Measurements from ENCODE around the gene TCAF2. TPM values are rescaled to one million over a fixed set of nuclear protein-coding genes. Genes with fewer than 3 reads are reported as not detected.
"Not testable (repeated sequence)": the region's sequence is repeated elsewhere in the genome, so short reads cannot be mapped to it uniquely, and the experiment has no call there.

TCAF2 gene
- 0.35 and 2.3 TPM in 2 replicates for total RNA-seq

DNA sequence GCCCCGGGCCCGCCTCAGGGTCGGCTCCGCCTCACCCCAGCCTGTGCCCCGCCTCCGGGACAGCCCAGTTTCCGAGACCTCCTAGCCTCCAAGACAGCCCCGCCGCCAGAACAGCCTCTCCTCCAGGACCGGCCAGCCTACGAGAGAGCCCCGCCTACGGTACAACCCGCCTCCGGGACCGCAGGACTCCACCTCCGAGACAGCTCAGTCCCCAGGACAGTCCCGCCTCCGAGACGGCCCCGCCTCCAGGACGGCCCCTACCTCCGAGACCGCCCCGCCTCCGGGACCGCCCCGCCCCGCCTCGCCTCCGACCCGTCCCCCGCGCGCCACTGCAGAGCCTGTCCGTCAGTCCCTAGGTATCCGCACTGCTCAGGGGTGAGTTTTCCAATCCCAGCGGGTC is at the start of gene TCAF2:
Gene TCAF2 (plus strand): TSS at position 329 of the 400 bp plus-strand sequence.
- not testable (repeated sequence) for DNase-seq (ENCODE audit: low read depth)

DNA sequence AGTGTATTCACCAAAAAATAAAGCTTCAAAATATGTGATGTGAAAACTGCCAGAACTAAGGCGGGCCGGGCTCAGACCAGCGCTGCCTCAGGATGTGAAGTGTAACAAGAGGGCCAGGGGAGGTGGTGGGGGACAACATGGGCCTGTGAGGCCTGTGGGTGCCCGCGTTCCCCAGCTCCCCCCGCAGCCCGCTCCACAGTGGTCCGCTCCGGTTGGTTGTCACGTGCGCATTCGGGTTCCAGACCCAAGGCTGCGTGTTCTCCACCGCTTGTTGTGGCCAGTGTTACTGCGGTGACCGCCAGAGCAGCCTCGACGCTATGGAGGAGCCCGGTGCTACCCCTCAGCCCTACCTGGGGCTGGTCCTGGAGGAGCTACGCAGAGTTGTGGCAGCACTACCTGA is 49.3 kb upstream of the TCAF2 start, which contains the start of gene CTAGE15:
Gene CTAGE15 (plus strand): TSS at position 301 of the 400 bp plus-strand sequence. CDS start 17 bp downstream, at position 318.
- not testable (repeated sequence) for DNase-seq (ENCODE audit: low read depth)

DNA sequence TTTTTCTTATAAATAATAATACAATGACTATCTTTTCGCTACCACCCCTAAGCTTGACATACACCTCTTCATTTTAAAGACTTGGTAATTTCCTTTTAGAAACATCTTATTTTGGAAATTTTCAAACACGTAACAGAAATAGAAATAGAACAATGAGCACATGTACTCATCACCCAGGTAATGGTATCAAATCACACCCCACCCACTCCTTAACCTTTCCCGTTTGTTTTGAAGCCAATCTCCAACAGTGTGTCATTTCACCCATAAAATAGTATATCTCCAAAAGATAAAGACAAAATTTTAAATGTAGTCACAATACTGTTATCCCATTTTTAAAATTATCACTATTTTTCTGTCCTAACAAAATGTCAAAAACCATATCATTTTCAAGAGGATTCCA is 32.6 kb upstream of the TCAF2 start:
- DNase-seq (ENCODE audit: low read depth) = not testable (repeated sequence)

DNA sequence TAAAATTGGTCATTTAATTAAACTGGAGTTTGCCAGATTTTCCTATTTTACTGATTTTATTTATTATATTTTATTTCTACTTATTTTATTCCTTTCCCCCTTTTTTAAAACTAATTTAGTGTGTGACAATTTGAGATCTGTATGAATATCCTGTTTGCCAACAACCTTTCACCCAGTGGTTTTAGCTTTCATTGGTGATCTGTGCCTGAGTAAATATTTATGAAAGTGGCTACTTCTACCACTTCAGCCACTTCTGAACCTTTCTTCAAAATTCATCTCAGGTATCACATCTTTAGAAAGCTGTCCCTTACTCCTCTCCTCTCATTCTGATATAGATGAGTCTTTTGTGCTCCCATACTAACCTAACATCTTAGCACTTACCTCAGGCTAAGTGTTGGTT is 30.9 kb upstream of the TCAF2 start:
- not testable (repeated sequence) for DNase-seq (ENCODE audit: low read depth)

DNA sequence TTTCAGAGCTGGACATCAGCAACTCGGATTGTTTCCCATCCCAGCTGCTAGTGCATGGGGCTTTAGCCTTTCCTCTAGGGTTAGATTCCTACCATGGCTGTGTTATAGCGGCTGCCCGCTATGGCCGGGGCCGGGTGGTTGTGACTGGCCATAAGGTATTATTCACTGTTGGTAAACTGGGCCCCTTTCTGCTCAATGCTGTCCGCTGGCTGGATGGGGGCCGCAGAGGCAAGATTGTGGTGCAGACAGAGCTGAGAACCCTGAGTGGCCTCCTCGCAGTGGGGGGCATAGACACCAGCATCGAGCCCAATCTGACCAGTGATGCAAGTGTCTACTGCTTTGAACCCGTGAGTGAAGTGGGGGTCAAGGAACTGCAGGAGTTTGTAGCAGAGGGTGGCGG is 22.7 kb upstream of the TCAF2 start:
- DNase-seq (ENCODE audit: low read depth) = not testable (repeated sequence)

DNA sequence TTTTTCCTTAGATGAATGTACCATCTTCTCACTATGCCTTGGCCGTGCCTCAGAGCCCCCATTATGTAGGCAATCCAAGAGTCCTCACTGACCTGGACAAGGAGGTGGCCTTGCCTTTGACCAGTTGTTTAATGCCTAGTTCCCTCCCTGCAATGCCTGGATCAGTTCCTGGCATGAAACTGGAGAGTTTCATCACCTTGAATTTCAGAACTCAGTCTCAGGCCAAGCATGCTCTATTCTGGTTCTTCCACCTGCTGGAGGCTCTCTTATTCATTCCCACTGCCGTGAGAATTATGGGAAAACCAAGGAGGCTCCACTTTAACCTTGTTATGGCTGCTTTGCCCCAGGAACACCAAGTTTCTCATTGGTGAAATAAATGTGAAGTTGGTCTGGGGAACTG is 17.2 kb upstream of the TCAF2 start:
- not testable (repeated sequence) for DNase-seq (ENCODE audit: low read depth)

DNA sequence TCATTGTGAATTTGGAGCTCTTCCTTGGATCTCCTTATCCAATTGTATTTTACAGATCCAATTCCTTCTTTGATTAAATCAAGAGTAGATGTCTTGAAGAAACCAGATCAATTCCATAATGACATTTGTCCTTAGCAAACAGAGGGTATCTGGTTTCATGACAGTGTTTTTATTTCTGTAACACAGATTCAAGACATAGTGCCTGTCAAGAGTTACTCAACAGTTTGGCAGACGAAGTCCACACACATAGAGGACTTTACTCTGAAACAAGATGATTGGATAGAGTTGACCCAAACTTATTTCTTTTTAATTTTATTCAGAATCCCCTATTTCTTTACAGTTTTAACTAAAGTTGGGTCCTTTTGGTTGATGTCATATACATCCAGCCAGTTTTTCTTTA is 14.7 kb upstream of the TCAF2 start:
- not testable (repeated sequence) for DNase-seq (ENCODE audit: low read depth)

DNA sequence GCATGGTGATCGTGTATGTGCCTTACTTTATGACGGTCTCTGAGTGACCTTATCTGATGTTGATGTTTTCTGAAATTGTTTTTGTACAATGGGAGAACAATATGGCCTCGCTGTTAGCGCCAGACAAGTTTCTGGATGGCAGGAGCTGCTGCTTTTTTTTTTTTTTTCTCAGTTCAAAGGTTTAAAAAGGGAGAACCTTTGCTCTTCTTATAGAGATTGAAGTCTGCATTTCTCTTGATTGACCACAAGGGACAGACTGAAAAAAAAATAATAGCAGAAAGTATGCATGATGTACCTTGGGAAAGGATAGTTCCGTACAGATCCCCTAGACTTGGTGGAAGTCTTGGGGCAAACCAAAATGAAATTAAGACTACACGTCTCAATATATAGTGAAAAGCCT is 5.2 kb upstream of the TCAF2 start:
- DNase-seq (ENCODE audit: low read depth) = not testable (repeated sequence)

DNA sequence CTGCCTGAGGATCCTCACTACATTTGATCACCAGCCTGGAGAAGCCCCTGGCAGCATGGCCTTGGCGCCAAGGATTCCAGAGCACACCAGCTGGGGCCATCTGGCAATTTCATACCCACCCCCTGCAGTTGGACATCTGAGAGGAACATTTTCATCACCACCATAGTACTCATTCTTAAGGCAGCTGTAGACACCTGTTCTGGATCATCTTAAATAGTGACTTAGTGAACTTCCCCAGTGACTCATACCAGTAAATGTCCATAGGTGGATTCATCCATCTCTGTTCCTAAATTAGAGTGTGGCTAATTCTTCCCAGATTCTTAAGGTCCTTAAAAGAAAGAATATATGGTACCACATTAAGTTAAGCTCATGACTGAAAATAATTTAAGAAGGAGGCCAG is 3.6 kb upstream of the TCAF2 start:
- DNase-seq (ENCODE audit: low read depth) = not testable (repeated sequence)

DNA sequence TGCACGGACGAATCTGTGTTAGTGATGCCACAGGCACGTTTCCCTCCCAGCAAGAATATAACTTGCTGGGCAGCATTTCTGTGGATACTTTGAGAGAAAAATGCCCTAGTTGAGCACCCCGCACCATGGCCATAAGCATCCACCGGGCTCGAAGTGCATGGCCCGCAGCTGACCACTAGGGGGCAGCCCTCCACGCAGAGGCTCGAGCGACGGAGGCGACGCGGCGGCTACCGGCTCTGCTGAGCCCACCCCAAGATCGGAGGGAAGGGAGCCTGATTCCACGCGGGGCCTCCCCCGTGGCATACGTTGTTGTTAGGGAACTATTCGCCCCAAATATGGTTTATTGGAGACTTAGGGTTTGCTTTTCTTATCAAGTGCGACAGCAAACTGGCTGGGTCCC is 716 bp upstream of the TCAF2 start:
- DNase-seq (ENCODE audit: low read depth) = not testable (repeated sequence)

DNA sequence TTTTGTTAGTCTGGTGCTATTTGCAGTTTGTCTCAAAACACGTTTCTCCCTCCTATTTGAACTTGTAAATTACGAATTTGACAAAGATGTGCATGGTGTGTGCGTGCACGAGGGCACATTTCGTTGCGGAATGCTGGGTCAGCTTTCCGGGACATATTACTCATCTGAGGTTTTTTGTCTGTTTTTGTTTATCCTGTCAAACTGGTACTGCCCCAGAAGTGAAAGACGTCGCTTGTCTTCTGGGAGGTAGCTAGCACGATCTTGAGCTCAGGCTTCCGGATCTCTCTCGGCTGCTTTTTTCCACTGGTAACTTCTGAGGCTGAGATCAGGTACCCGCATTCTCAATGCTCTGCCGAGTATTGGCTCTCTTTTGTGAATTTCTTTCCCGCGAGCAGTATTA is 401 bp downstream of the TCAF2 start:
- not testable (repeated sequence) for DNase-seq (ENCODE audit: low read depth)

DNA sequence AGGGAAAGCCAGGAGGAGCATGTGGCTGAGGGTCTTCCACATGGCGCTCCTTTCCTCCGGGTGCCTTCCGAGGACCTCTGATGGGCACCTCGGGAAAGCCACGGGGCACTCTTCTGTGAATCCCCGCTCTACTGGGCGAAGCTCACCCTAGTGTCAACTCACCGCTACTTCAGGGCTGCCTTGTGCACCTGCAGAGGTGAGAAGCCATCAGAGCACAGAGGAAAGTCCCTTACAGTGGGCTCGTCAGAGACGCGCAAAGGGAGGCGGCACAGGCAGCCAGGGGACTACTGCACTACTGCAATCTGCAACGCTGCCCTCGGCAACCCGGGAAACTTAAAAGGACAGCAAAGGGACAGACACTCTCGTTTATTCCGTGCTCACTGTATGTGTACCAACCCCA is 1.4 kb downstream of the TCAF2 start:
- DNase-seq (ENCODE audit: low read depth) = not testable (repeated sequence)

DNA sequence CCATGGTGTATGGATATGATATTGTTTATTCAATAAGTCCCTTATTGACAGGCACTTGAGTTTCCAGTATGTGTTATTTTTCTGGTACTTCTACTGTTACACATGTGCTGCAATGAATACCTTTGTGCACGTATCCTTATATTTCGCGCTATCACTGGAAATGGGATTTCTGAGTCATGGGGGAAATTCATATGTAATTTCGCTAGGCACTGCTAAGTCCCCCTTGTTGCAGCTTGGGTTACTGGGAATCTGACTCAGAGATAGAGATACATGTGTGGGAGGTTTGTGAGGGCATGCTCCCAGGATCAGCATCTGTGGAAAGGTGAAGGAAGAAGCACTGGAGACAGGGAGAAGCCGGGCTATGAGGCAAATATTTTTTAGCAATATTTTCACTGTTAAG is 9.9 kb downstream of the TCAF2 start:
- not testable (repeated sequence) for DNase-seq (ENCODE audit: low read depth)

DNA sequence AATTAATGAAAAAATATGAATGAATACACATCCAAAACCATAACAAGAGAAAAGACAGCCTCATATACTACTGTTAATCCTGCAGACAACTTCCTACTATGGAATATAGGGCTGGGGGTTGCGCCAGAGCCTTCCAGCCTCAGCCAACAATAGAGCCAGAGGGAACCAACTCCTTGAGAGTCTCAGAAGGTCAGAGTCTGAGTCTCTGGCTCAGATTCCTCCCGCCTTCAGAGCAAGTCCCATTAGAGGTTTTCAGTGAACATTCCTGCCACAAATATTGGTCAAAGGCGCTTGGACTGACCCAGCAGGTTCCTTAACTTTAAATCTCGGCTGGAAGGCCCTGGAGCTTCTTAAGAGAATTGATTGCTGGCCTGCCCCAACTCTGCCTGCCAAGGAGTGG is 11.7 kb downstream of the TCAF2 start:
- DNase-seq (ENCODE audit: low read depth) = not testable (repeated sequence)

DNA sequence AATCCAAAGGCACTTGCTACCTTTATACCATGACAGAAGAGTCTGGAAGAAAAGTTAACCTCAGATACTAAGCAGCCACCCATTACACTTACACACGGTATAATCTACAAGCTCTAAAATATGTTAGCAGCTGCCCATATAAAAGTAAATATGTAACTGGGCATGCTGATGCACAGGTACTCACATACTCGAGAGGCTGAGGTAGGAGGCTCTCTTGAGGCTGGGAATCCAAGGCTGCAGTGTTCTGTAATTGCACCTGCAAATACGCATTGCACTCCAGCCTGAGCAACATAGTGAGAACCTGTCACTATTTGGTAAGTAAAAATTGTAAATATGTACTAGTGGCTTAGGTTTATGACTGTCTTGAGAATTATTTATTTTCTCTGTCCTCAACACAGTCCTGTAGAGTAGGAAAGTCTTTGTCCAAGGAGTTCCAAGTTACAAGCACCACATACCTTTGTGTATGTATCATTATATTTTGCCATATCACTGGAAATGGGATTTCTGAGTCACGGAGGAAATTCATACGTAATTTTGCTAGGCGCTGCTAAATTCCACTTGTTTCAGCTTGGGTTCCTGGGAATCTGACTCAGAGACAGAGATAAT is 12.3 kb downstream of the TCAF2 start:
- DNase-seq (ENCODE audit: low read depth) = not testable (repeated sequence)

DNA sequence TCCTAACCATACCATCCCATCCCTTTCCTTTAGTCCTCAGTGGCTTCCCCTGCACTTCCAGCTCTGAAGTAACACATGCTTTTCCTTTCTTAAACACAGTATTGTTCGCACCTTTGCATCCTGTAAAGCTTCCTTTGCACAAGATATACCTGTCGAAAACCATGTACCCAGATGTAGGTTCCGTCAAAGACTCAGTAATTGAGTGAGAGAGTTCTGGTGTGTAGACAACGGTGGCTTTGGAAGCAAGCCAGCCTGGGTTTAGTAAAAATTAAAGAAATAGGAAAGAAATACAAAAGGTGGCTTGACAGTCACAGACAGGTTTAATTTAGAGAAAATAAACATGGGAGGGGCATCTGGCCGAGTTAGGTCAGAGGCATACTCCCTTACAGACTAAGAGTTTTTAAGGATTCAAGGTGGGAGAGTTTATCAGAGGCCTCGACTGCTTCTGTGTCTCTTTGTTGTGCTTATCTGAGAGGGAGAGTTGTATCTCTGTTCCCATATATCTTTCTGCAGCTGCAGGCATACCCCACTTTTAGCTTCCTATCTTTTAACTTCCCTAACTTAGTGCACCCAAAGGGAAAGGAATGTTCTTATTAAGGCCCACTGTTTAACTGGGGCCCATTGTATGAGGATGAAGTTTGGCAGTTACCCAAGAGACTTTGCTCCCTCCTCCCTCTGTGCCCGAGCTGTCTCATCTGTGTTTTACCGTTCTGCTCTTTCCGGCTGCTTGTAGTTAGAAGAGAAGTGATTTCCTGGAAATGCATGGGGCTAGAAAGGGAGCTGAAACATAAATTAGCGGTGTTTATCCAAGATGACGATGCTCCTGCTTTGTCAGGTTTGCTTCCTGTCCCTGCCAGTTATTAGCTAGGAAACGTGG is 14.8 kb downstream of the TCAF2 start:
- not testable (repeated sequence) for DNase-seq (ENCODE audit: low read depth)

DNA sequence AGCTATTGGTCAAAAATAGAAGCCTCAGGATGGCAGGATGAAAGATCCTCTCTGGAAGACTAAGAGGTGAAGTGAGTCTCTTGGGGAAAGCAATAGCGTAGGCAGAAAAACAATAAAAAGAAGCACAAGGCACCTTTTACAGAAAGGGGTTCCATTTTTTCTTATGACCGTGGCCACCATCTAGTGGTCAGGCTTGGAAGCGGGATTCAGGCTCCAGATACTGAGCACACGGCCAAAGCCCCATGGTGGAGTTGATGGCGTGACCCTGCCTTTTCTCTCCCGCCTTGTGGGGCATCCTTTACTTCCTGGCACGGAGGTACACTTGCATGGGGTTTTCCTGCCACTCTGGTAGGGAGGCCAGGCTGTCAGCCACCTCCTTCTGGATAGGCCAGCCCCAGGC is 18.6 kb downstream of the TCAF2 start:
- not testable (repeated sequence) for DNase-seq (ENCODE audit: low read depth)

DNA sequence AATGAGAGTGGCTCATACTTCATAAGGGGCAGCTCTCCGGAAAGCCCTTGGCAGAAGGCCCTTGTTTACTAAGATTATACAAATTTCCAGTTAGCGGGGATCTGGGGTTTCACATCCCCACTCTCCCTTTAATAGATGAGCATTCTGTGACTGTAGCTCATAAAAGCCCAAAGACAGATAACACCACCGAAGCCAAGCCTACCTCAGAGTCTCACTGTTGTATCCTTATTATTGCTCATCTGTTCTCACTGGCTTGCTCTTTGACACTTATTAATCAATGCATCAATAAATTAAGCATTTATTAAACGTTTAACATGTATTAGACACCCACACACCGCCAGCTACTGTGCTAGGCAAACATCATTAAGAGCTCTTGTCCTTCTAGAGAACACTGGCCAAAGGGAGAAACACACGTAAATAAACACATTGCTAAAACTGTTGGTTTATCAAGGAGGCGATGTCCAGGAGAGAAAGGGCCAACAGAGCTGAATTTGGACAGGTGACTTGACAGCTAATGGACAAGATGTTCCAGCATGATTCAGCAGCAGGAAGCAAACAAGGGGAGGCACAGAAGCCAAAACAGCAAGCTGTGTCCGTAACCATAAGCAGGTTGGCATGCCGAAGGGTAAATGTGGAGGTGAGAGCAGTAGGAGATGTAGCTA is 19.9 kb downstream of the TCAF2 start:
- not testable (repeated sequence) for DNase-seq (ENCODE audit: low read depth)

DNA sequence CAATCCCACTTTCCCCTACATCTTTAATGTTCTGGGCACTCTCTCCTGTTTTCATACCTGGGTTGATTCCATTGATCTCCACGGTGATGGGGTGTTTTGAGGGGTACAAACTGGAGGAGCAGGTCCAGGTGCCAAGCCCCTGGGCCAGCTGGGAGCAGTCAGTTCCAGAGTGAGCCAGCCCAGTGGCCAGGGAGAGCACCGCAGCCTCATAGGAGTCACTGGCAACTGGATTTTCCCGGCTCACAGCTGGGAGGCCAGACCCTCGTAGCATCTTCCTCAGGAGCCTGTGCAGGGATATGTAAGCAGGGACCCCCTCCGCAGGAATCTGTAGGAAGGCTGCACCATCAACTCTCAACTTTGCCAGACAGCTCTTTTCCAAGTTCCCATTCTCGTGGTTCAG is 25.8 kb downstream of the TCAF2 start:
- DNase-seq (ENCODE audit: low read depth) = not testable (repeated sequence)

DNA sequence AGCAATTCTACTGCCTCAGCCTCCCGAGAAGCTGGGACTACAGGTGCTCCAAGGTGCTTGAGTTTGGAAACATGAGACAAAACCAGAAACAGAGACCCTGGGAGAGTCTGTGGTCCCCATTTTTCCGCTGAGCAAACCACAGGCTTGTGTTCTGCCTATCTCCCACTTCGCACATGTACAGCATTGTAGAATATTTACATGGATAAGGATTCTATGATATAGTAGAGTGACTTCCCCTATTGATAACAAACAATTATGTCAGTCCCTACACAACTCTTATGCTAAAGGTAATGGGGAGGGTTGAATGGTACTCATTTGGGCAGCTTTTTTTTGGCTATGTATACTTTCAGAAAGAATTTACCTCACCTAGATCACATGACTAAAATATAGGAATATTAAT is 29.1 kb downstream of the TCAF2 start:
- DNase-seq (ENCODE audit: low read depth) = not testable (repeated sequence)

DNA sequence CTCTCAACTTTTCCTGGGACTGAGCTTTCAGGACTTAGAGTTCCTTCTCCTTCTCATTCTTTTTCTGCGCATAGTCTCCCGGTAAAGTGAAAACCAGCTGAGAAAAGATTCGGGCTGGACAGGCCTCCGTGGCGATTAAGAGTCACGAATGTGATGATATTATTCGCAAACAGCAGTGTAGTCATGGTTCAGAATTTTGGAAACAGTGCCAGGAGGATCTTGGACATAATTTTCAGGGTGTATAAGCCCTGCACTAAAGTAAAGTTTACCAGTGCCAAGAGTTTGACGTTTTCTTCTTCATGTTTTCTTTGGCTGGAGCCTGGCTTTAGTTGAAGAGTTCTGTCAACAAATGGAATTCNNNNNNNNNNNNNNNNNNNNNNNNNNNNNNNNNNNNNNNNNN is 29.7 kb downstream of the TCAF2 start:
- DNase-seq (ENCODE audit: low read depth) = not testable (repeated sequence)

All from renal cortical epithelial cell (primary cell).